Right atrium auricular region (tissue), 2 donors: ENCODE measurements around the gene BAIAP2L1. TPM values are rescaled to one million over a fixed set of nuclear protein-coding genes. Genes with fewer than 3 reads are reported as not detected.

Experiments used
- DNase-seq: peaks from one replicate; pipeline ENCODE4 v3.0.0-alpha.2; 2019; ENCODE audit warnings: low spot score
- H3K27ac ChIP-seq, 2 donors: fragments of 200-600 bp; sonication (generic); 1 replicate in 1 of 2; 2 replicates in 1 of 2; pipeline ENCODE4 v1.5.1; 2016 to 2019
- H3K27me3 ChIP-seq, 2 donors: fragments of 200-600 bp; sonication (generic); one replicate each; pipeline versions ENCODE4 v1.5.1 to v1.6.0; 2017 to 2019
- H3K36me3 ChIP-seq: fragments of 200-600 bp; sonication (generic); one replicate; pipeline ENCODE4 v1.5.1; 2016
- H3K4me1 ChIP-seq, 2 donors: fragments of 200-600 bp; sonication (generic); one replicate each; pipeline versions ENCODE4 v1.5.1 to v1.6.0; 2017 to 2019
- H3K4me3 ChIP-seq, 2 donors: fragments of 200-600 bp; sonication (generic); 1 replicate in 1 of 2; 2 replicates in 1 of 2; pipeline ENCODE4 v1.5.1; 2017 to 2019; ENCODE audit warnings: mild to moderate bottlenecking in 1 of 2, moderate library complexity in 1 of 2
- H3K9me3 ChIP-seq, 2 donors: fragments of 200-600 bp; sonication (generic); one replicate each; pipeline ENCODE4 v1.5.1; 2019
- total RNA-seq, 2 donors: library from RNA; depleted of rRNA; stranded (reverse); fragments of >200 nt; gene quantifications; one replicate each; pipeline ENCODE4 v1.1.0, GENCODE V29; 2016
- TF ChIP-seq, protein P1 (sequence below), 2 donors: fragments of 200-600 bp; sonication (generic); IDR thresholded peaks; one replicate each; pipeline ENCODE4 v1.5.1; 2019; ENCODE audit warnings: antibody characterized with exemption in 2 of 2

Gene BAIAP2L1
- total RNA-seq, 2 donors from 2014 or later: 1.1 to 1.7 TPM

DNA sequence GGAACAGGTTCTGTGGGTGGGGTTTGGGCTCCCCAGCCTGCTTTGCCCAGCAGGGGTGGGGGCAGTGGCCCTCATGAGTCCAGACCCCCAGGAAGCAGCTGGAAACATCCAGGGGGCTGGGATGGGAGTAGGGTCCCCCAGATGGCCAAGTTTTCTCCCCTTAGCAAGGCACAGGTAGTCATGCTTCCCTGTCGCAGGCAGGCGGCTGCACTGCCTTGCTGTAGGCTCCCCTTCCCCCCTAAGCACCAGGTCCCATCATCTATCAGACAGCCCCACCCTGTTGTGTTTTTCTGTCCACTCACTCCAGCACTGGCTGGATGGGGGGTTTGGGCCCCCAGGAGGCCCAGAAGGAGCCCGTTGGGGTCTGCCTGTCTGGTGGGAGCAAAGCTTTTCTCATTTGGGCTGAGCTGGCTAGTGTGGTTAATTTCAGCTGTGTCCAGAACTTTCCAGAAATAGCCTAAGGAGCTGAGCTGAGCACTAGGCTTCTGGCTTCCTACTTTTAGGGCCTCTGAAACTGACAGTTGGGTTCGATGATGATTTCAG is 111.5 kb downstream of the BAIAP2L1 start:
- Histone ChIP-seq H3K4me3 (no peak overlapping the region), H3K4me1 (peaks cover 0 to 55% of the 10 kb centered on the region in 2 donors), H3K27me3 (no peaks in the 10 kb centered on the region), H3K9me3 (no peaks in the 10 kb centered on the region), H3K27ac (peak overlapping the region in 1 of 2 donors; percentile 7), H3K36me3 (peaks cover 31% of the 10 kb centered on the region)
- no peak for DNase-seq
- TF ChIP-seq, protein P1, sequence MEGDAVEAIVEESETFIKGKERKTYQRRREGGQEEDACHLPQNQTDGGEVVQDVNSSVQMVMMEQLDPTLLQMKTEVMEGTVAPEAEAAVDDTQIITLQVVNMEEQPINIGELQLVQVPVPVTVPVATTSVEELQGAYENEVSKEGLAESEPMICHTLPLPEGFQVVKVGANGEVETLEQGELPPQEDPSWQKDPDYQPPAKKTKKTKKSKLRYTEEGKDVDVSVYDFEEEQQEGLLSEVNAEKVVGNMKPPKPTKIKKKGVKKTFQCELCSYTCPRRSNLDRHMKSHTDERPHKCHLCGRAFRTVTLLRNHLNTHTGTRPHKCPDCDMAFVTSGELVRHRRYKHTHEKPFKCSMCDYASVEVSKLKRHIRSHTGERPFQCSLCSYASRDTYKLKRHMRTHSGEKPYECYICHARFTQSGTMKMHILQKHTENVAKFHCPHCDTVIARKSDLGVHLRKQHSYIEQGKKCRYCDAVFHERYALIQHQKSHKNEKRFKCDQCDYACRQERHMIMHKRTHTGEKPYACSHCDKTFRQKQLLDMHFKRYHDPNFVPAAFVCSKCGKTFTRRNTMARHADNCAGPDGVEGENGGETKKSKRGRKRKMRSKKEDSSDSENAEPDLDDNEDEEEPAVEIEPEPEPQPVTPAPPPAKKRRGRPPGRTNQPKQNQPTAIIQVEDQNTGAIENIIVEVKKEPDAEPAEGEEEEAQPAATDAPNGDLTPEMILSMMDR (IDR thresholded peaks at IDR 0.05): no peak

DNA sequence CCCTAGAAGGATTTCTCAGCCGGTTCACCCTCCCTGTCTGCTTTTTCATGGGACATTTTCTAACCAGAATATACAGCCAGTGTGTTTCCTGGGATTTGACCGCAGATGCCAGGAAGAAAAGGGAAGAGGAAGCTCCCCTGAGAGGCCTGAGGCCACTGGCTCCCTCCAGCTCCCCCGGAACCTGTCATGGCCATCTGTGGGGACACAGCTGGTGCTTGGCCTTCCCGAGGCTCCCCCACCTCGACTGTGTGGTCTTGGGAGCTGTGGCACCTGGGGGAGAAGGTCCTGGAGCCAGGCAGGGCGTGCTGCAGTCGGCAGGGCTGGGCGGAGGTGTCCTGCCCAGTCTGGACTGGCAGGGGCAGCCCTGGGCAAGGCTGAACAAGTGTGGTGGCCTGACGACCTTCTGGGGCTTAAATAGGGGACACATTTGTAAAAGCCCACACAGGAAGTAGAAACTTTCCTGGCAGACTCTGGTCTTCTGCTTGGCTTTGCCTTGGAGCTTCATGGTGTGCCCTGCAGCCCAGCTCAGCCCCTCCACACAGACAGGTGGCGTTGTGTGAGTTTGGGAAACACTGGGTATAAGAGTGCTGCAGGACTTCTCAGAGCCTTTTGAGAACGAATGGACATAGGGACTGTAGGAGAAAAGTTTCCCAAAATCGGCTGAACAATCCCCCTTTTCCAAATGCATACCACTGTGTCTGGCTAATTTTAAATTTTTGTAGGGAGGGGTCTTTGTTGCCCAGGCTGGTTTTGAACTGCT is 112.6 kb downstream of the BAIAP2L1 start:
- Histone ChIP-seq H3K36me3 (peaks cover 20% of the 10 kb centered on the region), H3K27ac (peak overlapping the region; percentile 11 to 98), H3K4me3 (no peak overlapping the region), H3K27me3 (no peaks in the 10 kb centered on the region), H3K4me1 (peaks cover 0 to 66% of the 10 kb centered on the region in 2 donors), H3K9me3 (no peaks in the 10 kb centered on the region)
- no peak for DNase-seq
- TF ChIP-seq, protein P1 (IDR thresholded peaks at IDR 0.05): no peak

DNA sequence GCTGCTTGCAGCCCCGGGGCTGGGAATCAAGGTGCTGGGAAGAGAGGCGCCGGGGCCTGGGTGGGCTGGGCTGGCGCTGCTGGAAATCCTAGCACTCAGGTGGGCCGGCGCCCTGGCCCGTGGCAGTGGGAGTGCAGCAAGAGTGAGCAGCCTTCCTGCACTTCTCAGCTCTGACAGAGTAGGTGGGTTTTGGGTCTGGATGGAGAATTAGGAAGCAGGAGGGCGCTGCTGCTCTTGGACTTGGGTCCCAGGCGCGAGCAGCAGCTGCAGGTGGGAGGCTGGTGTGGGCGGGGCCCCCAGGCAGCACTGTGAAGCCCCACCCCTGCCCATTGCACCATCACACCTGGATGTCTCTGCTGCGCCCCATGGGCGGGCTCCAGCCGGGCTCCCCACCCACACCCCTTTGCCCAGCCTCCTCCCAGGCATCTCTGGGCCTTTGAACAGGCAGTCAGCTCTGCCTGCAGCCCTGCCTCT is 113.4 kb downstream of the BAIAP2L1 start:
- H3K27ac ChIP-seq: peak overlapping the region; percentile 98 to 99
- no peaks in the 10 kb centered on the region for H3K9me3 ChIP-seq
- H3K27me3 ChIP-seq: no peaks in the 10 kb centered on the region
- TF ChIP-seq, protein P1 (IDR thresholded peaks at IDR 0.05): no peak
- H3K4me1 ChIP-seq: peaks cover 0 to 73% of the 10 kb centered on the region in 2 donors
- no peak overlapping the region for H3K4me3 ChIP-seq
- peaks cover 13% of the 10 kb centered on the region for H3K36me3 ChIP-seq
- DNase-seq: no peak

DNA sequence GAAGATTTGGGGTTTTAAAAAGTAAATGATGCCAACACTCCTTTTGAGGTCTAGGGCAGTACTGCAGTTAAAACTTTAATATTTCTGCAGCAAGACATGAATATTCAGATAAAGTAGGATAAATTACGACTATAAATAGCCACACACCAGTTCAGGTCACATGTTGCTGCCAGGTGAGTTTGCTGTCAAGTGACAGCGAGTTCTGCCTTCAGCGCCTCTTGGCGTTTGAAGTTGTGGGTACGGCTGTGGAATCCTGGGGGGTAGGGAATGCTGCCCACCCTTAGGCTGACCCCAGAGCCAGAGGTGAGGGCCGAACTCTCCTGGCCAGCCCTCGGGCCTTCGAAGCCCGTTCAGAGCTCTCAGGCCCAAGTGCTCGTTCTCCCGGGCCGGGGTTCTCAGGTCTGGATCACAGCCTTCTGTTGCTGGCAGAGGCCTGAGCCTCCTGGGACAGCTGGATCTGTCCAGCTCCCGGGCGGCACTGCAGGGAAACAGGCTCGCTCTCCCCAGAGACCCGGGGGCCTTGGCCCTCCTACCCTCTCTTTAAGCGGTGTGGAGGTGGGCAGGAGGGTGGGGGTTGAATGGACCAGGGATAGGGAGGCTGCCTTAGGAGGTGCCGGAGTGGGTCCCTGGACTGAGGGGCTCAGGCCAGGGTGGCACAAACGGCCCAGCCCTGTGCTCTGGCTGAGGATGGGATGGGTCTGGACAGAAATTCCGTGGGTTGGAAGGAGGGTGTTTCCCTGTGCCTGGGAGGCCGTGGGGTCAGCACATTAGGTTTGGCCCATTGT is 114.0 kb downstream of the BAIAP2L1 start:
- DNase-seq: no peak
- no peaks in the 10 kb centered on the region for H3K27me3 ChIP-seq
- peak overlapping the region; percentile 98 to 99 for H3K27ac ChIP-seq
- no peaks in the 10 kb centered on the region for H3K9me3 ChIP-seq
- peak overlapping the region in 1 of 2 donors; percentile 5 for H3K4me3 ChIP-seq
- TF ChIP-seq, protein P1 (IDR thresholded peaks at IDR 0.05): no peak
- peaks cover 6% of the 10 kb centered on the region for H3K36me3 ChIP-seq
- peaks cover 0 to 76% of the 10 kb centered on the region in 2 donors for H3K4me1 ChIP-seq

- Histone ChIP-seq H3K27ac (peak overlapping the region; percentile 98 to 99), H3K27me3 (no peaks in the 10 kb centered on the region), H3K4me3 (peak overlapping the region; percentile 13 to 90), H3K36me3 (no peaks in the 10 kb centered on the region), H3K9me3 (no peaks in the 10 kb centered on the region), H3K4me1 (peaks cover 0 to 76% of the 10 kb centered on the region in 2 donors)
- peak; percentile 92 for DNase-seq
- TF ChIP-seq, protein P1 (IDR thresholded peaks at IDR 0.05): no peak
Observed at GRCh38 chr7:98286093-98286539, 114.8 kb downstream of the BAIAP2L1 start.
